A673 (cell line): ENCODE data around the gene MAST4. TPM values are rescaled to one million over a fixed set of nuclear protein-coding genes. Genes with fewer than 3 reads are reported as not detected.

ENCODE experiments used
- BruUV-seq: library from RNA; stranded (reverse); fragments of 400-500 nt; replicated peaks from 2 replicates; lab custom pipeline; 2021; lab: Mats Ljungman, UMichigan
- CTCF ChIA-PET: fragments of 300-600 bp; sonication (Branson Sonifier 250); formaldehyde crosslinking; loops from one replicate; lab custom pipeline; 2022; ENCODE audit warnings: antibody characterized with exemption; lab: Charles Lee
- POLR2A ChIA-PET: fragments of 300-600 bp; sonication (Branson Sonifier 250); formaldehyde crosslinking; loops from one replicate; lab custom pipeline; 2022; ENCODE audit warnings: antibody characterized with exemption; ENCODE audit not compliant: low non-redundant PET; lab: Charles Lee
- DNase-seq: peaks from one replicate; pipeline ENCODE4 v3.0.0-alpha.2; 2015; ENCODE audit warnings: low spot score
- H3K27ac ChIP-seq: fragments of 200-600 bp; sonication (generic); 2 replicates; pipeline ENCODE4 v1.5.1; 2016; ENCODE audit warnings: mixed run types, low read depth, mild to moderate bottlenecking, mixed read lengths, antibody characterized with exemption, low read length; ENCODE audit not compliant: poor library complexity, severe bottlenecking
- H3K27me3 ChIP-seq: fragments of 200-600 bp; sonication (generic); replicated peaks from 2 replicates; pipeline ENCODE4 v1.6.1; 2017; ENCODE audit warnings: mixed run types, low read depth, mild to moderate bottlenecking, mixed read lengths, antibody characterized with exemption, low read length; ENCODE audit not compliant: insufficient read depth, poor library complexity
- H3K36me3 ChIP-seq: fragments of 200-600 bp; sonication (generic); 2 replicates; pipeline ENCODE4 v1.6.1; 2016; ENCODE audit warnings: mixed run types, mild to moderate bottlenecking, mixed read lengths, antibody characterized with exemption, low read length; ENCODE audit not compliant: insufficient read depth, poor library complexity, severe bottlenecking
- H3K4me1 ChIP-seq: fragments of 200-600 bp; sonication (generic); 2 replicates; pipeline ENCODE4 v1.6.1; 2017; ENCODE audit warnings: mixed run types, mild to moderate bottlenecking, mixed read lengths, antibody characterized with exemption, low read length; ENCODE audit not compliant: insufficient read depth, poor library complexity, severe bottlenecking
- H3K4me3 ChIP-seq: fragments of 200-600 bp; sonication (generic); 2 replicates; pipeline ENCODE4 v1.5.1; 2016; ENCODE audit warnings: low read depth, mixed run types, mild to moderate bottlenecking, mixed read lengths, low read length; ENCODE audit not compliant: poor library complexity, severe bottlenecking
- H3K9me3 ChIP-seq: fragments of 200-600 bp; sonication (generic); 2 replicates; pipeline ENCODE4 v1.6.1; 2016; ENCODE audit warnings: mixed run types, low read depth, mild to moderate bottlenecking, mixed read lengths, antibody characterized with exemption, low read length; ENCODE audit not compliant: poor library complexity, severe bottlenecking
- CTCF ChIP-seq: fragments of 300-800, 200-600 bp; sonication (generic); conservative IDR thresholded peaks from 2 replicates; pipeline ENCODE4 v1.5.1; 2017; ENCODE audit warnings: low read depth, mild to moderate bottlenecking, antibody characterized with exemption, low read length, moderate library complexity, mixed read lengths
- EZH2 ChIP-seq: fragments of 200-600 bp; sonication (generic); IDR thresholded peaks from 2 replicates; pipeline ENCODE4 v1.6.1; 2017; ENCODE audit warnings: borderline replicate concordance, low read depth, mild to moderate bottlenecking, mixed read lengths, antibody characterized with exemption, low read length; ENCODE audit not compliant: poor library complexity, severe bottlenecking
- intact Hi-C: fragments of 100-400 bp; cut with micrococcal nuclease; formaldehyde crosslinking; loops from one replicate; pipeline ENCODE4 v1.10.0; 2022; ENCODE audit not compliant: unreplicated experiment
- total RNA-seq: library from RNA; stranded (reverse); gene quantifications from 2 replicates; pipeline ENCODE4 v1.2.3, GENCODE V29; 2021

MAST4 gene
- total RNA-seq, 1 experiment from 2014 or later = 4.5 TPM

- no peaks in the 10 kb centered on the region for H3K36me3 ChIP-seq
- DNase-seq = no peak
- ChIA-PET CTCF (no interaction called here), POLR2A (no interaction called here)
- no peaks in the 10 kb centered on the region for H3K4me1 ChIP-seq
- no peak overlapping the region for H3K27ac ChIP-seq
- H3K4me3 ChIP-seq = no peak overlapping the region
- TF ChIP-seq EZH2 (no peak), CTCF (no peak)
- intact Hi-C loops = no loop called here
- peaks cover 7% of the 10 kb centered on the region for H3K9me3 ChIP-seq
- no TSS peak for BruUV-seq
- no peaks in the 10 kb centered on the region for H3K27me3 ChIP-seq
Measured at GRCh38 chr5:67173959-67174358, 577.8 kb downstream of the MAST4 start.

- TF ChIP-seq CTCF = no peak
- no peak for TF ChIP-seq EZH2
- Histone ChIP-seq H3K36me3 (no peaks in the 10 kb centered on the region), H3K27ac (no peak overlapping the region), H3K4me3 (no peak overlapping the region), H3K4me1 (peaks cover 3% of the 10 kb centered on the region), H3K9me3 (peaks cover 7% of the 10 kb centered on the region), H3K27me3 (no peaks in the 10 kb centered on the region)
- POLR2A ChIA-PET = no interaction called here
- DNase-seq = no peak
- intact Hi-C loops = no loop called here
- CTCF ChIA-PET = no interaction called here
- no TSS peak for BruUV-seq
Measured at GRCh38 chr5:67176936-67177335, 580.7 kb downstream of the MAST4 start.

GRCh38 chr5:67178085-67178484 is 581.9 kb downstream of the MAST4 start:
- ChIA-PET POLR2A (no interaction called here), CTCF (no interaction called here)
- no peaks in the 10 kb centered on the region for H3K27me3 ChIP-seq
- peaks cover 7% of the 10 kb centered on the region for H3K4me1 ChIP-seq
- H3K27ac ChIP-seq = no peak overlapping the region
- BruUV-seq = no TSS peak
- TF ChIP-seq EZH2 (no peak), CTCF (no peak)
- no peak for DNase-seq
- no peaks in the 10 kb centered on the region for H3K36me3 ChIP-seq
- intact Hi-C loops = no loop called here
- H3K4me3 ChIP-seq = no peak overlapping the region
- H3K9me3 ChIP-seq = peaks cover 7% of the 10 kb centered on the region
